Measurements from ENCODE around the gene GATAD1.

DNA sequence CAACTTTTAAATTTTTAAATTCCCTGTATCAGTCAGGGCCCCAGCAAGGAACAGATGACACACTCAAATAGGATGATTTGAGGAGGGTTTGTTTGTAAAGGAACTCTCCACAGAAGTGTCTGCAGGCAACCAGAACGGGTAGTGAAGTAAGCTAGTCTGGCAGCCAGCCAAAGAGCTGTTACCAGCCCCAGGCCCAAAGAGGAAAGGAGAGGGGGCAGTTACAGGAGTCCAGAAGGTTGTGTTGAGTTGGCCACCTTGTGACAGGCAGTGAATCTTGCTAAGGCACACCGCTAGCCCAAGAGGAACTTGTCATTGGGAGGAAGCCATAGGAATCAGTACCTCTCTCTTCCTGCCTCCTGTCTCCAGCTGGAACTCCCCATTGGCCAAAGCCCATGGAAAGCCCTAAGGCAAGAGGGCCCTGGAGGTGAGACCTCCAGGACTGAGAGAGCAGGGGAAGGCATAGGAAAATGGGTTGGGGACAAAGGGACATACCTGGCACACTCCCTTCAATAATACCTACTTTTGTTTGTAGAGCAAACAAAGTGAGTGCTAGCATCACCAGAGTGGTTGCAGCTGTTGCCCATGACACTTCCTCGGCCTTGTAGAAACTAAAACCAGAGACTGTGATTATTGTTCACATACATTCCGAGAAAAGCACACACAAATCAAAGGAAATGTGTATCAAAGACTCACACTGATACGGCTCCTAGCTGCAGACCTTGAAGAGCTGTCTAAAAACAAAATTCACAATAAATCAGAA is 25.4 kb upstream of the GATAD1 start:
- TF ChIP-seq POLR2AphosphoS5 (IDR thresholded peaks at IDR 0.05; ENCODE audit: borderline replicate concordance, low read depth, low read length) (no peak), EZH2 (IDR thresholded peaks at IDR 0.05) (no peak)

Data from SK-N-MC (cell line).